Activated naive CD4-positive, alpha-beta T cell treated with anti-CD3 and anti-CD28 coated beads, Interleukin-2, amount 50 U/mL, for 24 hours (primary cell): ENCODE data around the gene NPAS3.

ENCODE experiments used
- H3K27ac Mint-ChIP-seq: one replicate; pipeline ENCODE4 v1.8.0; 2021; ENCODE audit warnings: mild to moderate bottlenecking, mixed read lengths
- H3K27me3 Mint-ChIP-seq: one replicate; pipeline ENCODE4 v1.8.0; 2021; ENCODE audit warnings: mixed read lengths
- H3K36me3 Mint-ChIP-seq: one replicate; pipeline ENCODE4 v1.8.0; 2021; ENCODE audit warnings: mixed read lengths
- H3K4me1 Mint-ChIP-seq: one replicate; pipeline ENCODE4 v1.8.0; 2021; ENCODE audit warnings: mixed read lengths
- H3K4me3 Mint-ChIP-seq: one replicate; pipeline ENCODE4 v1.8.0; 2021; ENCODE audit warnings: mild to moderate bottlenecking, mixed read lengths
- H3K9me3 Mint-ChIP-seq: one replicate; pipeline ENCODE4 v1.8.0; 2021; ENCODE audit warnings: mixed read lengths

NPAS3 gene

GRCh38 chr14:33551963-33552362 lies 613.3 kb downstream of the NPAS3 start:
- H3K9me3 Mint-ChIP-seq, result no peaks in the 10 kb centered on the region
- no peak overlapping the region for H3K4me3 Mint-ChIP-seq
- H3K27me3 Mint-ChIP-seq, result no peaks in the 10 kb centered on the region
- H3K36me3 Mint-ChIP-seq, result no peaks in the 10 kb centered on the region
- H3K27ac Mint-ChIP-seq, result no peak overlapping the region
- no peaks in the 10 kb centered on the region for H3K4me1 Mint-ChIP-seq

GRCh38 chr14:33553706-33554278 lies 615.1 kb downstream of the NPAS3 start:
- no peaks in the 10 kb centered on the region for H3K4me1 Mint-ChIP-seq
- H3K9me3 Mint-ChIP-seq, result no peaks in the 10 kb centered on the region
- H3K4me3 Mint-ChIP-seq, result no peak overlapping the region

GRCh38 chr14:33554988-33555387 lies 616.3 kb downstream of the NPAS3 start:
- no peaks in the 10 kb centered on the region for H3K4me1 Mint-ChIP-seq
- H3K27me3 Mint-ChIP-seq, result no peaks in the 10 kb centered on the region
- no peaks in the 10 kb centered on the region for H3K36me3 Mint-ChIP-seq
- H3K9me3 Mint-ChIP-seq, result no peaks in the 10 kb centered on the region
- no peak overlapping the region for H3K27ac Mint-ChIP-seq
- no peak overlapping the region for H3K4me3 Mint-ChIP-seq

More at GRCh38 chr14:33553706-33554278, 615.1 kb downstream of the NPAS3 start:
- no peaks in the 10 kb centered on the region for H3K27me3 Mint-ChIP-seq
- no peaks in the 10 kb centered on the region for H3K36me3 Mint-ChIP-seq
- no peak overlapping the region for H3K27ac Mint-ChIP-seq

- no peak overlapping the region for H3K27ac Mint-ChIP-seq
- no peak overlapping the region for H3K4me3 Mint-ChIP-seq
- no peaks in the 10 kb centered on the region for H3K36me3 Mint-ChIP-seq
- no peaks in the 10 kb centered on the region for H3K27me3 Mint-ChIP-seq
- no peaks in the 10 kb centered on the region for H3K9me3 Mint-ChIP-seq
- H3K4me1 Mint-ChIP-seq, result no peaks in the 10 kb centered on the region
Measured at GRCh38 chr14:33555710-33556350, 617.2 kb downstream of the NPAS3 start.

- Mint-ChIP-seq H3K4me3 (no peak overlapping the region), H3K27me3 (no peaks in the 10 kb centered on the region), H3K9me3 (no peaks in the 10 kb centered on the region), H3K36me3 (no peaks in the 10 kb centered on the region), H3K4me1 (no peaks in the 10 kb centered on the region), H3K27ac (no peak overlapping the region)
Measured at GRCh38 chr14:33556382-33557121, 617.9 kb downstream of the NPAS3 start.

- H3K9me3 Mint-ChIP-seq, result no peaks in the 10 kb centered on the region
- no peaks in the 10 kb centered on the region for H3K4me1 Mint-ChIP-seq
- no peaks in the 10 kb centered on the region for H3K27me3 Mint-ChIP-seq
- no peak overlapping the region for H3K27ac Mint-ChIP-seq
- no peaks in the 10 kb centered on the region for H3K36me3 Mint-ChIP-seq
- no peak overlapping the region for H3K4me3 Mint-ChIP-seq
Measured at GRCh38 chr14:33560718-33561431, 622.2 kb downstream of the NPAS3 start.

GRCh38 chr14:33561488-33562175 lies 623.0 kb downstream of the NPAS3 start:
- Mint-ChIP-seq H3K4me1 (no peaks in the 10 kb centered on the region), H3K36me3 (no peaks in the 10 kb centered on the region)

GRCh38 chr14:33563191-33563900 lies 624.7 kb downstream of the NPAS3 start:
- Mint-ChIP-seq H3K4me3 (no peak overlapping the region), H3K27ac (no peak overlapping the region), H3K36me3 (no peaks in the 10 kb centered on the region), H3K9me3 (no peaks in the 10 kb centered on the region), H3K27me3 (no peaks in the 10 kb centered on the region), H3K4me1 (no peaks in the 10 kb centered on the region)

More at GRCh38 chr14:33561488-33562175, 623.0 kb downstream of the NPAS3 start:
- H3K4me3 Mint-ChIP-seq, result no peak overlapping the region
- no peaks in the 10 kb centered on the region for H3K9me3 Mint-ChIP-seq
- no peak overlapping the region for H3K27ac Mint-ChIP-seq
- no peaks in the 10 kb centered on the region for H3K27me3 Mint-ChIP-seq

GRCh38 chr14:33563901-33564197 lies 625.2 kb downstream of the NPAS3 start:
- H3K27ac Mint-ChIP-seq, result no peak overlapping the region
- no peaks in the 10 kb centered on the region for H3K9me3 Mint-ChIP-seq
- no peaks in the 10 kb centered on the region for H3K4me1 Mint-ChIP-seq
- H3K36me3 Mint-ChIP-seq, result no peaks in the 10 kb centered on the region
- H3K4me3 Mint-ChIP-seq, result no peak overlapping the region
- no peaks in the 10 kb centered on the region for H3K27me3 Mint-ChIP-seq

GRCh38 chr14:33564774-33565630 lies 626.3 kb downstream of the NPAS3 start:
- Mint-ChIP-seq H3K4me1 (no peaks in the 10 kb centered on the region), H3K4me3 (no peak overlapping the region), H3K27me3 (no peaks in the 10 kb centered on the region), H3K36me3 (no peaks in the 10 kb centered on the region), H3K27ac (no peak overlapping the region), H3K9me3 (no peaks in the 10 kb centered on the region)

GRCh38 chr14:33566082-33566481 lies 627.4 kb downstream of the NPAS3 start:
- Mint-ChIP-seq H3K27ac (no peak overlapping the region), H3K36me3 (no peaks in the 10 kb centered on the region), H3K27me3 (peaks cover 1% of the 10 kb centered on the region), H3K9me3 (no peaks in the 10 kb centered on the region), H3K4me3 (no peak overlapping the region), H3K4me1 (no peaks in the 10 kb centered on the region)

- Mint-ChIP-seq H3K27me3 (peaks cover 1% of the 10 kb centered on the region), H3K4me3 (no peak overlapping the region), H3K9me3 (no peaks in the 10 kb centered on the region), H3K4me1 (no peaks in the 10 kb centered on the region), H3K27ac (no peak overlapping the region), H3K36me3 (no peaks in the 10 kb centered on the region)
Measured at GRCh38 chr14:33567023-33567728, 628.5 kb downstream of the NPAS3 start.

GRCh38 chr14:33567731-33568130 lies 629.1 kb downstream of the NPAS3 start:
- H3K27me3 Mint-ChIP-seq, result peaks cover 1% of the 10 kb centered on the region
- no peaks in the 10 kb centered on the region for H3K4me1 Mint-ChIP-seq
- no peaks in the 10 kb centered on the region for H3K36me3 Mint-ChIP-seq
- H3K4me3 Mint-ChIP-seq, result no peak overlapping the region
- H3K27ac Mint-ChIP-seq, result no peak overlapping the region
- no peaks in the 10 kb centered on the region for H3K9me3 Mint-ChIP-seq
